ENCODE data around the gene PTGFRN. TPM values are rescaled to one million over a fixed set of nuclear protein-coding genes. Genes with fewer than 3 reads are reported as not detected.

The PTGFRN gene
- total RNA-seq, 4 donors from 2014 or later = 40.6 to 68.7 (median 56.0) TPM

GRCh38 chr1:116940814-116941599 is 31.3 kb downstream of the PTGFRN start:
- H3K27ac ChIP-seq = no peak overlapping the region
- no peaks in the 10 kb centered on the region for H3K27me3 ChIP-seq
- TF ChIP-seq, protein P1, sequence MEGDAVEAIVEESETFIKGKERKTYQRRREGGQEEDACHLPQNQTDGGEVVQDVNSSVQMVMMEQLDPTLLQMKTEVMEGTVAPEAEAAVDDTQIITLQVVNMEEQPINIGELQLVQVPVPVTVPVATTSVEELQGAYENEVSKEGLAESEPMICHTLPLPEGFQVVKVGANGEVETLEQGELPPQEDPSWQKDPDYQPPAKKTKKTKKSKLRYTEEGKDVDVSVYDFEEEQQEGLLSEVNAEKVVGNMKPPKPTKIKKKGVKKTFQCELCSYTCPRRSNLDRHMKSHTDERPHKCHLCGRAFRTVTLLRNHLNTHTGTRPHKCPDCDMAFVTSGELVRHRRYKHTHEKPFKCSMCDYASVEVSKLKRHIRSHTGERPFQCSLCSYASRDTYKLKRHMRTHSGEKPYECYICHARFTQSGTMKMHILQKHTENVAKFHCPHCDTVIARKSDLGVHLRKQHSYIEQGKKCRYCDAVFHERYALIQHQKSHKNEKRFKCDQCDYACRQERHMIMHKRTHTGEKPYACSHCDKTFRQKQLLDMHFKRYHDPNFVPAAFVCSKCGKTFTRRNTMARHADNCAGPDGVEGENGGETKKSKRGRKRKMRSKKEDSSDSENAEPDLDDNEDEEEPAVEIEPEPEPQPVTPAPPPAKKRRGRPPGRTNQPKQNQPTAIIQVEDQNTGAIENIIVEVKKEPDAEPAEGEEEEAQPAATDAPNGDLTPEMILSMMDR (IDR thresholded peaks at IDR 0.05) = no peak
- TF ChIP-seq POLR2A (IDR thresholded peaks at IDR 0.05) = no peak
- intact Hi-C loops (cut with DNase I) = no loop called here
- no peak overlapping the region for H3K4me3 ChIP-seq
- 82 to 91% methylated on average over 2 of the region's 2 CpGs for WGBS, 2 donors
- H3K4me1 ChIP-seq = peaks cover 0 to 27% (median 8%) of the 10 kb centered on the region in 3 donors
- DNase-seq = no peak
- H3K9me3 ChIP-seq = no peaks in the 10 kb centered on the region
- peaks cover 0 to 49% (median 0%) of the 10 kb centered on the region in 3 donors for H3K36me3 ChIP-seq

- TF ChIP-seq POLR2A (IDR thresholded peaks at IDR 0.05) = no peak
- TF ChIP-seq, protein P1 (IDR thresholded peaks at IDR 0.05) = no peak
- 80% methylated on average over 1 of the region's 13 CpGs; no CpG with 5 or more reads in 1 of the 2 donors for WGBS, 2 donors
- Histone ChIP-seq H3K27ac (no peak overlapping the region), H3K36me3 (peaks cover 0 to 55% (median 0%) of the 10 kb centered on the region in 3 donors), H3K27me3 (no peaks in the 10 kb centered on the region), H3K4me3 (no peak overlapping the region), H3K4me1 (peaks cover 0 to 27% (median 8%) of the 10 kb centered on the region in 3 donors), H3K9me3 (no peaks in the 10 kb centered on the region)
- DNase-seq = no peak
- intact Hi-C loops (cut with DNase I) = no loop called here
These were observed 32.0 kb downstream of the PTGFRN start for GRCh38 chr1:116941670-116942069.

DNA sequence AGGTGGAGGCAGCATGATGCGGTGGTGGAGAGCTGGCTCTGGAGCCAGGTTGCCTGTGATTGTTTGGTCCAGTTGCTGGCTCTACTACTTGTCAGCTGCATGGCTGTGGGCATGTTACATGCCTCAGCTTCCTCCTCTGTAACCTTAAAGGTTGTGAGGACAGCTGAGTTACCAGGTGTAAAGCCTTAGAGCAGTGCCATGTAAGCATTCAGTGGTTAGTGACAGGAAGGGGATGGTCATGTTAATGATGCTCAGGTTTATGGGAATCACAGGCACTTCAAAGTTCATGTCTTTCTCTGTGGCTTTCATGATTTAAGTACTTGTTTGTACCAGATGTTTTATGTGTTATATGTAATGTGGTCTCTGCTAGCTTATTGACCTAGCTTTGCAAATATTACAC is 32.6 kb downstream of the PTGFRN start:
- no peak overlapping the region for H3K4me3 ChIP-seq
- intact Hi-C loops (cut with DNase I) = no loop called here
- H3K36me3 ChIP-seq = peaks cover 0 to 61% (median 0%) of the 10 kb centered on the region in 3 donors
- no peaks in the 10 kb centered on the region for H3K9me3 ChIP-seq
- no peaks in the 10 kb centered on the region for H3K27me3 ChIP-seq
- WGBS, 2 donors = 80 to 100% methylated on average over 1 of the region's 1 CpG
- peaks cover 0 to 27% (median 8%) of the 10 kb centered on the region in 3 donors for H3K4me1 ChIP-seq
- no peak for DNase-seq
- TF ChIP-seq, protein P1 (IDR thresholded peaks at IDR 0.05) = no peak
- TF ChIP-seq POLR2A (IDR thresholded peaks at IDR 0.05) = no peak
- no peak overlapping the region for H3K27ac ChIP-seq

GRCh38 chr1:116943438-116943837 is 33.7 kb downstream of the PTGFRN start:
- DNase-seq = no peak
- no peaks in the 10 kb centered on the region for H3K9me3 ChIP-seq
- TF ChIP-seq POLR2A (IDR thresholded peaks at IDR 0.05) = no peak
- TF ChIP-seq, protein P1 (IDR thresholded peaks at IDR 0.05) = no peak
- H3K36me3 ChIP-seq = peaks cover 0 to 72% (median 0%) of the 10 kb centered on the region in 3 donors
- no peak overlapping the region for H3K4me3 ChIP-seq
- WGBS, 2 donors = 50% methylated on average over 1 of the region's 1 CpG; no CpG with 5 or more reads in 1 of the 2 donors
- no peaks in the 10 kb centered on the region for H3K27me3 ChIP-seq
- no peak overlapping the region for H3K27ac ChIP-seq
- intact Hi-C loops (cut with DNase I) = no loop called here
- H3K4me1 ChIP-seq = peaks cover 0 to 26% (median 8%) of the 10 kb centered on the region in 3 donors

GRCh38 chr1:116944613-116945012 is 34.9 kb downstream of the PTGFRN start:
- WGBS, 2 donors = 83 to 100% methylated on average over 1 to 9 of the region's 42 CpGs
- Histone ChIP-seq H3K4me1 (peaks cover 0 to 21% (median 3%) of the 10 kb centered on the region in 3 donors), H3K27ac (no peak overlapping the region), H3K9me3 (no peaks in the 10 kb centered on the region), H3K4me3 (no peak overlapping the region), H3K27me3 (no peaks in the 10 kb centered on the region), H3K36me3 (peaks cover 0 to 82% (median 0%) of the 10 kb centered on the region in 3 donors)
- TF ChIP-seq, protein P1 (IDR thresholded peaks at IDR 0.05) = no peak
- no peak for TF ChIP-seq POLR2A (IDR thresholded peaks at IDR 0.05)
- no peak for DNase-seq
- intact Hi-C loops (cut with DNase I) = no loop called here

Measured in esophagus squamous epithelium (tissue), 5 donors.